Limb (tissue), 2 donors: Measurements from ENCODE around the gene ELP2.
"Not testable (repeated sequence)": the region's sequence is repeated elsewhere in the genome, so short reads cannot be mapped to it uniquely, and the experiment has no call there.

Experiments used
- DNase-seq, 2 donors: peaks; one replicate each; pipeline ENCODE4 v3.0.0-alpha.2; 2016; ENCODE audit errors: extremely low spot score in 2 of 2

Gene ELP2

DNA sequence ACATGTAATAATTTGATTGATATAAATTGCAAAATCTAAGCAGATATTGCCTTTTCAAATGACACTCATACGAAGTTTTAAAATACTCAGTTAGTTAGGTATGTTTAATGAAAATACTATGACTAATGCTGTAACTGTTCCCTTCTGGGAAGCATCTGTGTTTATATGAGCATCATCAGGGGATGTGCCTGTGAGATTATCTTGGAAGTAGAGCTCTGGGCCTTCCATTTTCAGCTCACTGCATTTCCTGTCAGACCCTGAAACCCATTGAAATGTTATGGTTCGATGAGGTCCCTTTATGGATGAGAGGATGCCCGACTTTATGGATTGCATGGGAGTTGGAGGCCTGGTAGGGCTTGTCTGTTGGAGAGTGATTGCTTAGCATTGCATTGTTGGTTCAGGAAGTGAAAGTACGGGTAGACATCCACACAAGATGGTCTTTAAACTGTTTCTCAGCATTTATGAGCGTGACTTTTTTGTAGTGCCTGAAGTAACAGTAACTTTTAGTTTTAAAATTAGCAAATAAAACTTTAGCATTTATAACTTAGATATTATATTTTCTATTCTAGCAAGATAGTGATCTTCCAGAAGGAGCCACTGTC lies 28.7 kb downstream of the ELP2 start:
- no peak for DNase-seq

DNA sequence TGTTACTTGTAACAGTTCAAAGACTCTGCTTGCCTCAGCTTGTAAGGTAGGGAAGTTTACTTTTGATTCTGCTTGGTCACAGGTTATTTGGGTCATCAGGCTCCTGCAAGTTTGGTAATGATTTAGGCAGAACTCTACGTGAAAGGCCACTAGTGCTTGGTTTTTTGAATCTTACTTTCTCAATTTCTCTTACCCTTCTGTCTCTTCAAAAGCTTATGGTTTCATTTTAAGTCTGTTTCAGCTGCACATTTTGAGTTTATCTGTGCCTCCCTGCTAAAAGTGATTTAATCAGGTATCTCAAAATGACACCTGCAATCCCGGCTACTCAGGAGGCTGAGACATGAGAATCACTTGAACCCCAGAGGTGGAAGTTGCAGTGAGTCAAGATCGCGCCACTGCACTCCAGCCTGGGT lies 31.3 kb downstream of the ELP2 start:
- DNase-seq: no peak

DNA sequence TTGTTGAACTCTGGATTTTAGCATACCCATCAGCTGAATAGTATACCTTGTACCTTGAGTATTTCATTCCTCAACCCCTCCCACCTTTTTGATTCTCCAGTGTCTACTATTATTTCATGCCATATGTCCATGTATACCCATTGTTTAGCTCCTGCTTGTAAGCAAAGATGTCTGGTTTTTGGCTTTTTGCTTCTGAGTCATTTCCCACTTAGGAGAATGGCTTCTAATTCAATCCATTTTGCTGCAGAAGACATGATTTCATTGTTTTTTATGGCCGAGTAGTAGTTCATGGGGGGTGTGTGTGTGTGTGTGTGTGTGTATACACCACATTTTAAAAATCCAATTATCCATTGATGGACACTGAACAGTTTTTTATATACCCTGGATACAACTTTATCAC lies 33.3 kb downstream of the ELP2 start:
- DNase-seq: no peak

DNA sequence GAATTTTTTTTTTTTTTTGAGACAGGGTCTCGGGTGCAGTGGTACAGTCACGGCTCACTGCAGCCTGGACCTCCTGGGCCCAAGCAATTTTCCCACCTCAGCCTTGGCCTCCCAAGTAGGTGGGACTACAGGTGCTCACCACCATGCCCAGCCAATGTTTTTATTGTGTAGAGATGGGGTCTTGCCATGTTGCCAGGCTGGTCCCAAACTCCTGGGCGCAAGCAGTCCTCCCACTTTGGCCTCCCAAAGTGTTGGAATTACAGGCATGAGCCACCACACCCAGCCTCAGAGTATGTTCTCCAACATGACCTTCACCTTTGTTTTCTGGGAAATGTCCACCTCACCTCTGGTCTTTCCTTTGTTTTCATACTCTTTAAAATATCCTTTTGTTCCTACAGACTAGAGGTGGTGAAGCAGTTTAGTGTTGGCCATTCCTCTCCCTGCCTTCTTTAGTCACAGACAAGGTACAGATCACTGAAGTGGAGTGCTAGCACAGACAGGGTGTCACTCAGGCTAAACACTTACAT lies 38.1 kb downstream of the ELP2 start:
- DNase-seq: no peak

DNA sequence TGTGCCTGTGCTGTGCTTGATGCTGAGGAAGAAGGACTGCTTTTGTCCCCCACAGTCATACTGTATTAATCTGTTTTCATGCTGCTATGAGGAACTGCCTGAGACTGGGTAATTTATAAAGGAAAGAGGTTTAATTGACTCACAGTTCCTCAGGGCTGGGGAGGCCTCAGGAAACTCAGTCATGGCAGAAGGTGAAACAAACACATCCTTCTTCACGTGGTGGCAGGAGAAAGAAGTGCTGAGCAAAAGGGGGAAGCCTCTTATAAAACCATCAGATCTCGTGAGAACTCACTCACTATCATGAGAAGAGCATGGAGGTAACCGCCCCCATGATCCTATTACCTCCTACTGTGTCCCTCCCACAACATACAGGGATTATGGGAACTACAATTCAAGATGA lies 38.6 kb downstream of the ELP2 start:
- not testable (repeated sequence) for DNase-seq

DNA sequence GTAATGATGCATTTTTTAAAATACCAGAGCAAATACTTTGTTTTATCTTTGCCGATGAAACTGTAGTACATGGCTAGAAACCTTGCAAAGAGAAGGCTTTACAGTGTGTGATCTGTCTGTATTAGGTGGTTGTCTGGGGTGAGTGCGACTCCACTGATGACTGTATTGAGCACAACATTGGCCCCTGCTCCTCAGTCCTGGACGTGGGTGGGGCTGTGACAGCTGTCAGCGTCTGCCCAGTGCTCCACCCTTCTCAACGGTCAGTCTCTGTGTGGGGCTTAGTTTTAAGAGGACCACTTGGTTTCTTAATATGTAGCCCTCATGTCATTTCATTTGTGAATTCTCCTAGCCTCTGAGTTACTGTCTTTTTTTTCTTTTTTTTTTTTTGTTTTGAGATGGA lies 40.2 kb downstream of the ELP2 start:
- no peak for DNase-seq

DNA sequence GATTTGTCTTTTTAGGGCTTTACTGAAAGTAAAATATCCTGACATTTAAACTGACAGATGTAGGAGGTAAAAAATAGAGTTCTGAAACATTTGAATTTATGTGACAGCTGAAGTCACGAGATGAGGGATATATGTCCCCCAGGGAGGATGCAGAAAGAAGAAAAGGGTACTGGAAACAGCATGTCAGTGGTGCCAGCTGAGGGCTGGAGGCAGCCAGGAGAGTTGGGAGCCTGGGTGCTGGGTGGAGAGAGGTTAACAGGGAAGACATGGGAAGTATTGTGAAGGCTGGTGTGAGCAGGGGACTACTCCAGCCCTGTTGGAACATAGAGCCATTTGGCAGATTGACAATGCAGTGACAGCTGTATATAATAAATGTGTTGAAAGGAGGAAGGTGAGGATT lies 45.8 kb downstream of the ELP2 start:
- no peak for DNase-seq

DNA sequence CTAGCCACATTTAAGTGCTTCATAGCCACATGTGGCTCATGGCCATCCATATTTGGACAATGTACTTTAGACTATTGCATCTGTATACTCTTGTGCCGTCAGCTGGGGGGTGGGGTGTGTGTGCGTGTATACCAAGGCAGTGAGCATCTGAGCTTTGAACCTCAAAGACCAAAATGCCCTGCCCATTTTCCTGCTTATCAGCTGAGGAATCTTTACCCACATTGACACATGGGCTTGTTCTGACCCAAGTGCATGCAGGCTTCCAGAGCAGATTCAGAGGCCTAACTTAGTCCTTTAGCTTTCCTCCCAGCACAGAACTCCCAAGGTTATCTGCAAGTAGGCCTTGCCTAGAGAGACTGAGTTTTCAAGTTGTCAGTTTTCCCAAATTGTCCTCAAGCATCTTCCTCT lies 46.5 kb downstream of the ELP2 start:
- DNase-seq: no peak

DNA sequence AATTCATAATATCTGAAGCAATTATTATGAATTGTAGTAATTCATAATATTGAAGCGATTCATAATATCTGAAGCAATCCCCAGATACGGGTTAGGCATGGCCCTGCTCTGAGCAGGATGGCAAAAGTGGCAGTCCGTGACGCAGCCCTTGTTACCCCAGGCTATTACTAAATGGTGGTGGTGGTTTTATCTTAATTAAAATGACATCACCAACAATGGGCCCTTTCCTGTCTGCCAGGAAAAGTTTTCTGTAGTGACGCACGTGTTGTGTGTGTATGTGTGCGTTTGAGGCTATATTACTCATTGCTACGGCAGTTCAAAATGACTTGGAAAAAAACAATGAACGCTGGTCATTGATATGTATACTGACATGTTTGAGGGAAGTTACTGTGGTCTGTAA lies 47.0 kb downstream of the ELP2 start:
- no peak for DNase-seq

DNA sequence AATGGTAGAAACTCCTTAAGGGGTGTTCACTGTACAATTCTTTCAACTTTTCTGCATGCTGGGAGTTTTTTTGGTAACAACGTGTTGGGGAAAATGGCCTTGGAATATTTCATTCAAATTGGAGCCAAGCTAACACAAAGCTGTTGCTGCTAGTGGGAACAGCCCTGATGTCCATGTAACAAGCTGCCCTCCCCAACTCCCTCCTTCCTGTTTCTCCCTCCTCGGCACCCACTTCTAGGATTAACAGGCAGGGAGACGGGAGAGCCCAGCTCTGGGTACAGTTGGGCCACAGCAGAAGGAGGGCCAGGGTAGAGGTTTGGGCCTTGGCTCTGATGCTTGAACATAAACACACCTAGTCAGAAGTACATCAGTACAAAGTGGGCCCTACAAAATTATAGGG lies 48.2 kb downstream of the ELP2 start:
- no peak for DNase-seq

DNA sequence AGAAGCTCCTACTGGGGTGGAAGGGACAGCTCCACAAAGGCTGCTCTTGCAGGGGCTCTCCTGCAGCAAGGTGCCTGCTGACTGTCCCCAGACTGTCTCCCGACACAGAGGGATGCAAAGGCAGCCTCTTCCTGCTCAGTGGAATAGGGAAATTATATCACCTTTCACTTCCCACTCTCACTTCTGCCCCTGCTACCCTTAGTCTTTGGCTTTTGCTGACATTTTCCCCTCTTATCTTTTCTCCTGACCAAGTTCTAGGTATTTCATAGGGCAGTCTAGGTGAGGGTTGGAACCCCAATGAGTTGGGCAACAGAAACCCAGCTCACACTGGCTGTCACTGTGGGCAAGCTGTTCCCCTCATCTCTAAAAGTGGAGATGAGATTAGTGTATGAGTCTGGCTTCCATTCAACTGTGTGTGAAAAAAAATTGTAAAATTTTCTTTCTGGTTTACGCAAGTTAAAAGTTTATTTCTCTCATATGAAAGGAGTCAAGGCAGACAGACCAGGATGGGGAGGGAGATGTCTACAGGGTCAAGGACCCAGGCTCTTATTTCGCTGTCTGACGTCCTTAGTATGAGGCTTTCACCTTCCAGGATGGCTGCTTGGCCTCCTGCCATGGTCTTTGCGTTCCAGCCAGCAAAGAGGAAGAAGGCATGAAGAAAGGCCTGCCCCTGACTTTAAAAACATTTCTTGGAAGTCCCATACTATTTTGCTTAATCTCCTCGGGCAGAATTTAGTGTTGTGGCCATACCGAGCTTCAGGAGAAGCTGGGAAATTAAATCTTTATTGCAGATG lies 50.1 kb downstream of the ELP2 start:
- peak; percentile 12 to 58 for DNase-seq

DNA sequence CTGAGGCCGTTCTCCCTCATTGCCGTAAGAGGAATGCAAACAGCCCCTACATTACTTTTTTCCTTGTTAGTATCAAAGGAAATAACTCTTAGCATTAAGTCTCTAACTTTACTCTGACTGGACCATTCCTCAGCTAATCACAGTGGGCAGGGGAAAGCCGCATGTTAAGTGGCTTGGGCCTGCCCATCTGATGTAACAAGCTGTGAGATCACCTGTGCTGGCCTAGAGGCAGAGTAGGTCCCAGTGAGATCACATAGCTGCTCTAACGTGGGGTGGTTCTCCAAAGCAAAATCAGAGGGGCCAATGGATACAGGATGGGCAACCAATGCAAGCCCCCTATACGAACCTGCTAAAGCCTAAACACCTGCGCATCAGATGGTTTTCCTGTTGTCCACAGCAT lies 51.7 kb downstream of the ELP2 start:
- DNase-seq: no peak

DNA sequence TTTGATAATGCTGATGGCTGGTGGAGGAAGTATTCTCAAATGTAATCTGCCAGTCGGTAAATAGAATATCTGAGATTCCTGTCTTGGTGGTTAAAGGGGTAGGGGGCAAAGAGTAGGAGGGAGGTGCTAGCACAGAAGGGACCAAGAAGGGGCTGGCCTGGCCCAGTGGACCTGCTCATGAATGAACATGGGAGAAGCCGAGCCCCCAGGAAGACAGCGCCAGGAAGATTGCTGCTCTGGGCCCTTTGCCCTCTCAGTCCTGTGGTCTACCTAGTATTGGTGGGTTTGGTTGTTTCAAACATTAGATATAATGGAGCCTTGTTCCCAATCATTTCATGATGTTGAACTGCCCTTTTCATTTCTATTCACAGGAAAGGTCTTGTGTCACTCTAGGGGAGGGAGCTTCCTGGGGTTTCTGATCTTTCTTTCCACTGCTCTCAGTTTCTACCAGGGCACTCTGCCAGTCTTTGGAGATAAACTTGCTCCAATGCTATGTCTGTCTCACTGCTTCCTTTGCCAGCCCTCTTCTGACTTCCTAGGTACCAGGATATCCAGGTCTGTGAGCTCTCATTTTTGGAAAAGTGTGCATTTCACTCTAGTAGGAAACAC lies 52.3 kb downstream of the ELP2 start:
- no peak for DNase-seq

DNA sequence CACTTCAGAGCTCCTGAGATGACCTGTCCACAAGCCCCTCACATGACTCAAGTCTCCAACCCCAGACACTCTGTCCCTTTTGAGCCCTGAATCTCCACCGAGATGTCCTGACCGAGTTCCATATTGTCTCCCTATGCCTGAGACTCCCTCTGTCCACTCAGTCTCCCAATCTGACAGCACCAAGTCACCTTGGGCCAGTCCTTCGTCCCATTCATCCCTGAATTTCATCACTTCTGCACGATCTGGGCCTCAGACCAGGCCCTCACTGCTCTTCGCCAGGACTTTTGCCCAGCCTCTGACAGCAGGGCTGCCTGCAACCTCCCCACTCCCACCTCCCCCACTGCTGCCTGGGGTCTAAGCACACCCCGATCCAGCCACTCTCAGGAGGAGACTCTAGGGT lies 53.3 kb downstream of the ELP2 start:
- DNase-seq: no peak

DNA sequence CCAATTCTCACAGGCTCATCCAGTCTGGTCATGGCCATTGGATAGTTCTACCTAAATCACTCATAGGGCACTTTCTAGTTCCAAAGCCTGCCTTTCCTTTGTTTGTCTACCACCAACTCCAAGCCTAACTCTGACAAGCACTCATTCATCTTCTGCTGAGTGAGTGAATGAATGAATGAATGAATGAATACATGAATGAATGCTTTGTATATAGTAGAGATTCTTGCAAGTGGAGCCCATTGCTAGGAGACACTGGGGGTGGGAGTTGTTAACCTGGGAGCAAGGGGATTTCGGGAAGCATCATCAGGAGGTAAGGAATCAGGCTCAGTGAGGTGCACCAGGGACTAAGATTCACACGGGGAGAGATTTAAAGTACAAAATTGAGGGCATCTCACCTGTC lies 54.3 kb downstream of the ELP2 start:
- no peak for DNase-seq

DNA sequence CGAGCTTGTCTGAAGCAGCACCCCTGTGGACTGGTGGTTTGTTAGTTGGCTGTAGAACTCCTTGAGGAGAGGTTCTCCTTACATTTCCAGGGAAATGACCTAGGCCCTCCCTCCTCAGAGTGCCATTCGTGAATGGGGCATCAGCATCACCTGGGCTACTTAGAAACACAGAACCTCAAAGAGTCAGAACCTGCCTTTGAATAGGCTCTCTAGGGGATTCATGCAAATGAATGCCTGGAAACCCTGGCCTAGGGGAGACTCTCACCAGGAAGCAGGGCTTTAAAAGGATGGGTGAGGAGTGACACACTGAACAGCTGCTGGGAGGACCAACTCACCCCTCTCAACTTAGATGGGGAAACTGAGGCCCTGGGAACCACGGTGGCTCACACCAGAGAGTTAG lies 55.5 kb downstream of the ELP2 start:
- no peak for DNase-seq

DNA sequence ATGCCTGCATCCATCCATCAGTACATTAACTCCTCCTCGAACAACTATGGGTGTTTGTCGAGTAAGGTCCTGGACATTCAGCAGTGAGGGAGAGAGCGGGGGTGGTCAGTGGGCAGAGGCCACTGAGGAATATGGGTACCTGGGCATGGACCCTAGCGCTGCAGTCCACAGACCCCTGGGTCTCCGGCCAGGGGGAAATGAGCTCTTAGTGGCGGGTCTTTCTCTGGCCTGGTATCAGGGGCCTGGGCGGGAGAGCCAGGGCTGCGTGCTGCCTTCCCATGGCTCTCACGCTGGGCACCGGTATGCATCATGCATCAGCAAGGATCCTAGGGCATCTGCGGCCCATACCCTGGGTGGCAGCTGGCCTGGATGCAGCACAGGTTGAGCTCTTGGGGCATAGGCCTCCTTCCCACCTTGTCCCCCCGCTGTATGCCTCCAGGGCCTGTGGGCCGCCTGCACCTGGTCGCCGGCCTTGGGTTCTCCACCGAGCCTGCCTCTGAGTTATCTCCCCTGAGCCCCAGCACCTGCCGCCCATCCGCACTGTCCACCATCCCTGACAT lies 56.3 kb downstream of the ELP2 start:
- DNase-seq: no peak

DNA sequence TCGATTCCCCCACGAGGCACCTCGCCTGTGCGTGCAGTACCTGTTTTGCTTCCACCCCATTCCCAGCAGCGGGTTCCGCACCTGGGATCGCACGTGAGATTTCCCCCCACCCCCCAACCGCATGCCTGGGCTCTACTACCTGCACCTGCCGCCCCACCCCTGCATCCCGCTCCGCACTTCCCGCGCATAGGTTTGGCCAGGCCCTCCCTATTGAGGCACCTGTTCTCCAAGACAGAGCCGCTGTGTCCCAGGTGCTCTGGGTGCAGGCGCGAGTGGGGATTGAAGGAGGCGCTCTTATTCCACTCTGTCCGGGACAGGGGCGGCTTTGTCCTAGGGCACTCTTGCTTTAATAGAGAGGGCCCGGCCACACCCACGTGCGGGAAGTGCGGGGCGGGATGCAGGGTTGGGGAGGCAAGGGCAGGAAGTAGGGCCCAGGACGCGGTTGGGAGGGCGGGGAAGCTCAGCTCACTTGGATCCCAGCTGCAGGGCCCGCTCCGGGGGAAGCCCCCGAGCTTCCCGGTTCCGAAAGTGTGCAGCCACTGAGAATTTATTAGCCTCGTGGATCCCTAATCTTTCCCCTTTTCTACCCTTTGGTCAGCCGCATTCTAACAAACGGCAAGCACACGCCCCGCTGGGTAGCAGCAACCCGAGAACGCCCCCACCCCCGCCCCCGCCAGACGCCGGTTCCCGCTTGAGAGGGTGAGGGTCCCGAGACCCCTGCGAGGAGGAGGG lies 56.9 kb downstream of the ELP2 start:
- DNase-seq: peak in 1 of 2 donors; percentile 53

DNA sequence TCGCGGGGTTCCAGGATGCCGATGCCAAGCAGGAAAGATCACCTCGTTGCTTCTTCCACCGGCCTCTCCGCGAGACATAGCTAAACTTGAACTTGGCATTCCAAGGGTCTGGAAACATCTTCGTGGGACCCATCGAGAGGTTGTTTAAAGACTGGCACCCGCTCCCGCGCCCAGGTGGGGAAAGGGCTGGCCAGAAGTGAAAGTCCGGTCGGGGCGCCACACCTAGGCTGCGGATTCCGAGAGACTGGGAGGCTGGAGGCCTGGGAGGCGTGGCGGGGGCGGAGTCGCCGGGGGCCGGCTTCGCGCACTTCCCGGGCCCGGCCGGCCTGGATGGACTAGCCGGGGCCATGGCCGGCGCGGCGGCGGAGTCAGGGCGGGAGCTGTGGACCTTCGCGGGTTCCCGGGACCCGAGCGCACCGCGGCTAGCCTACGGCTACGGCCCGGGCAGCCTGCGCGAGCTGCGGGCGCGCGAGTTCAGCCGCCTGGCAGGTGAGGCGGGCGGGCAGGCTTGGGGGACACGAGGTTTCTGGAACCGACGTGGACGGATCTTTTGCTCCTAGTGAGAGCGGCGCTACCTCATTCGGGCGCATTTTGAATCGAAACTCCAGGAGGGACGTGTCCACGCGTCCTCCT lies 57.6 kb downstream of the ELP2 start, which contains the start of gene MOCOS:
TSS of gene MOCOS (plus strand) at position 305 of the 633 bp plus-strand sequence. CDS start at position 348, 43 bp downstream.
- peak in 1 of 2 donors; percentile 79 for DNase-seq

DNA sequence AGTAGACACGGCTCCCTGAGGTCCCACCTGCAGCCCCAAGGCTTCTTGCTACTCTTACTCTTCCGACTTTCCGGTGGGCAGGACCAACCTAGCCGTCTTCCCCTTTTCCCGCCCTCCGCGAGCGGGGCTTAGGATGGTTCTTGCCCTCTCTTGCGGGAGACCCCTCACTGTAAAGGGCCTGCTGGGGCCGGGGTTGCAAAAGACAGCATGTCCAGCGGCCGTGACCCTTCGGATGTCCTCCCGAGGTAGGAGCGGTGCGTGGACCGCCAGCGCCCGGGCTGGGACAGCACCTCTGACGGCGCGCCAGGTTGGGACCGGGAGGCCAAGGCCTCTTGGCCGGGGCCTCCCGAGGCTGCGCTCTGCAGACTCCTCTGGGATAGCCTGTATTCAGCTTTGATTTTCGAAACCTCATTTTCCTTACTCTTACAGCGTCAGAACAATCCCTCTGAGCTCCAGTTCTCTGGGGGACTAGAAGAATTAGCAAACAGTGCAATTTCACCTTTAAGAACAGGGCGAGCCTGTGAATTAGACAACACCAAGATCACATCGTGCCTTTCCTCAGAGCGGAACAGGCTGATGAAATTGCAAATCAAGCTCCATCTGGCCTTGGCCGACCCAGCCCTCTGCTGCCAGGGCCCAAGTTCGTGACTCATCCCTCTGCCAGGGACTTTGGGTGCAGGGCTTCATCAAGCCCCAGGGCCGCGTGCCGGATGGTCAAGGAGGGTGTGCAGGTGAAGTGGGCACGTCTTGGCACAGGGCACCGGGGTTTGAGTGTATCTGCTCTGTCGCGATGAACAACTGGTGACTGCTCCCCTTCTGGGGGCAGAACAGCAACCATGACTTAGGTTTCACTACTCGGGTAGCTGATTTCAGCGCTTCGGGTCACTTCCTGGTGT lies 58.4 kb downstream of the ELP2 start:
- DNase-seq: no peak
